ENCODE results near the gene IRS1. TPM values are rescaled to one million over a fixed set of nuclear protein-coding genes. Genes with fewer than 3 reads are reported as not detected.

IRS1 gene
- total RNA-seq, 1 donor from 2014 or later, result 18.6 TPM

DNA sequence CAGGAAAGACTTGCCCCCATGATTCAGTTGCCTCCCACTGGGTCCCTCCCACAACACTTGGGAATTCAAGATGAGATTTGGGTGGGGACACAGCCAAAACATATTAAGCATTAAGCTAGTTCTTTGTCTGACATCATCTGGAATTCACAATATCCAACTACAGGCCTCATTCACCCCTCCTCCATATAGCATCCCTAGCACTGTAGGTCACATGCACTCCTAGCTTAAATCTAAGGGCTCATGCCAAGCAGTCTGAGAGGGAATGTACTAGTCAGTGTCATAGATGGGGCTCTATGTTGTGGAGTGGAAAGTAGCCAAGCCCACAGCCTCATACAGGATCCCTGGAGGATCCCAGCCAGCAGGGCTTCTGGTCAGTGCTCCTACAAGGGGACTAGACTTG lies 92.1 kb downstream of the IRS1 start:
- intact Hi-C loops (cut with DNase I), result no loop called here
- H3K9me3 ChIP-seq, result no peaks in the 10 kb centered on the region
- no peaks in the 10 kb centered on the region for H3K36me3 ChIP-seq
- no peak for TF ChIP-seq CTCF (IDR thresholded peaks at IDR 0.05)
- H3K4me1 ChIP-seq, result no peaks in the 10 kb centered on the region
- no peak overlapping the region for H3K4me3 ChIP-seq
- H3K27me3 ChIP-seq, result no peaks in the 10 kb centered on the region
- no peak overlapping the region for H3K27ac ChIP-seq
- DNase-seq (ENCODE audit: low spot score in 2 of 2), result no peak

GRCh38 chr2:226705965-226706364 lies 93.7 kb downstream of the IRS1 start:
- no peaks in the 10 kb centered on the region for H3K27me3 ChIP-seq
- no peaks in the 10 kb centered on the region for H3K4me1 ChIP-seq
- no peak for TF ChIP-seq CTCF (IDR thresholded peaks at IDR 0.05)
- intact Hi-C loops (cut with DNase I), result no loop called here
- no peak overlapping the region for H3K4me3 ChIP-seq
- no peak for DNase-seq (ENCODE audit: low spot score in 2 of 2)
- H3K36me3 ChIP-seq, result no peaks in the 10 kb centered on the region
- H3K27ac ChIP-seq, result no peak overlapping the region
- H3K9me3 ChIP-seq, result no peaks in the 10 kb centered on the region

- Histone ChIP-seq H3K36me3 (no peaks in the 10 kb centered on the region), H3K27ac (no peak overlapping the region), H3K27me3 (no peaks in the 10 kb centered on the region), H3K4me3 (no peak overlapping the region), H3K4me1 (no peaks in the 10 kb centered on the region), H3K9me3 (no peaks in the 10 kb centered on the region)
- TF ChIP-seq CTCF (IDR thresholded peaks at IDR 0.05), result no peak
- intact Hi-C loops (cut with DNase I), result no loop called here
- DNase-seq (ENCODE audit: low spot score in 2 of 2), result no peak
Measured at GRCh38 chr2:226705133-226705886, 94.3 kb downstream of the IRS1 start.

DNA sequence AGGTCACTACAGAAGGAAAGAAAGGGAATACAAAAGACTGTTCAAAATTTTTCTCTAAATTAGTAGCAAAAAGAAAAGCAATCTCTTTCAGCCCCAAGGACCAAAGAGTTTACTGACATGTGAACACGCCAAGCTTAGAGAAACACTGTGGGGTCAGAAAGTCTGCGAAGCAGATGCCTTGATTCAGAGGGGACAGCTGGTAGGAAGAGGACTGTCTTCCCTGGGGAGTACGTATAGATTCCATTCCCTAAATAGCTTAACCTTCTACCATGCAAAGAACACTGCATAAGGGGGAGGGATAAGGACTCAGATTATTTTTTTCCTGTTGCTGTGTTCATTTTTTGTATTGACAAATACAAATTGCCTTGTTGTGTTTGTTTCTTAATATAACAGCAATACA lies 96.1 kb downstream of the IRS1 start:
- DNase-seq (ENCODE audit: low spot score in 2 of 2), result no peak
- no peaks in the 10 kb centered on the region for H3K4me1 ChIP-seq
- TF ChIP-seq CTCF (IDR thresholded peaks at IDR 0.05), result no peak
- H3K4me3 ChIP-seq, result no peak overlapping the region
- intact Hi-C loops (cut with DNase I), result no loop called here
- H3K27ac ChIP-seq, result no peak overlapping the region
- no peaks in the 10 kb centered on the region for H3K27me3 ChIP-seq
- no peaks in the 10 kb centered on the region for H3K9me3 ChIP-seq
- H3K36me3 ChIP-seq, result no peaks in the 10 kb centered on the region

- no peak overlapping the region for H3K4me3 ChIP-seq
- no peak overlapping the region for H3K27ac ChIP-seq
- H3K4me1 ChIP-seq, result no peaks in the 10 kb centered on the region
- H3K27me3 ChIP-seq, result no peaks in the 10 kb centered on the region
- no peaks in the 10 kb centered on the region for H3K36me3 ChIP-seq
- no peaks in the 10 kb centered on the region for H3K9me3 ChIP-seq
- intact Hi-C loops (cut with DNase I), result no loop called here
- TF ChIP-seq CTCF (IDR thresholded peaks at IDR 0.05), result no peak
- DNase-seq (ENCODE audit: low spot score in 2 of 2), result no peak
Measured at GRCh38 chr2:226702376-226702775, 97.2 kb downstream of the IRS1 start.

DNA sequence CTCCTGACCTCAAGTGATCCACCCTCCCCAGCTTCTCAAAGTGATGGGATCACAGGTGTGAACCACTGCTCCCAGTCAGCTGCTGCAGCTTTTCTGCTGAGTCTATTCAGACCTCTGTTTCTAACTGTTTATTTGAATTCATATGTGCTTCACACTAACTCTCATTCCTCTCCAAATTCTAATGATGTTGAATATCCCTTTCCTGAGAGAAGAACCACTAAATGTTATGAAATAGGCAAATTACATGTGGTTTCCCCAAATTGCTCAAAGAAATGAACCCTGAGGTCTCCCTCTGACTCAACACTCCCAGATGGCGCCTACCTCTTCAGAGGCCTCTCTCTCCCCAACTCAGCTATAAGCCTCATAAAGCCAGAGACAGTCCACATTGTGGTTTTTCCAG lies 98.6 kb downstream of the IRS1 start:
- no peak for TF ChIP-seq CTCF (IDR thresholded peaks at IDR 0.05)
- H3K9me3 ChIP-seq, result no peaks in the 10 kb centered on the region
- intact Hi-C loops (cut with DNase I), result no loop called here
- no peaks in the 10 kb centered on the region for H3K27me3 ChIP-seq
- H3K4me1 ChIP-seq, result no peaks in the 10 kb centered on the region
- no peaks in the 10 kb centered on the region for H3K36me3 ChIP-seq
- DNase-seq (ENCODE audit: low spot score in 2 of 2), result no peak
- no peak overlapping the region for H3K27ac ChIP-seq
- H3K4me3 ChIP-seq, result no peak overlapping the region
